ENCODE data around the gene SV2B.

Gene SV2B

DNA sequence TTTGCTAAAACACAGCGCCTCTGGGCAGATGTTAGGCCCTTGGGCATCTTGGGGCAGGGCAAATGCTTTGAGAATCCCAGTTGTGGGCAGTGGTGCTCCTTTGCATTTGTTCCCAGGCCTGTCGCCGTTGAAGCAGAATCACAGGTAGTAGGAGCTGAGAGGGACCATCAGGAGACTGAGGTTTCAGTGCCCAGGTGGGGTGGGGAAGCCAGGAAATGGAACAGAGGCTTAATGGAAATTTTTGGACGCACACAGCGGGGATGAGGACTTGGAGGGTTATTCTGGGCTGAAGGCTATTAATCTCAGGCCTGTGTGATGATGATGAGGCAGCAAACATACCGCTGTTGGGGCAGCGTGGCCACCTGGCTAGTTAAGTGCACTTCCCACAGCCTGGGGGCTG lies 99.5 kb downstream of the SV2B start:
- DNase-seq = no peak

DNA sequence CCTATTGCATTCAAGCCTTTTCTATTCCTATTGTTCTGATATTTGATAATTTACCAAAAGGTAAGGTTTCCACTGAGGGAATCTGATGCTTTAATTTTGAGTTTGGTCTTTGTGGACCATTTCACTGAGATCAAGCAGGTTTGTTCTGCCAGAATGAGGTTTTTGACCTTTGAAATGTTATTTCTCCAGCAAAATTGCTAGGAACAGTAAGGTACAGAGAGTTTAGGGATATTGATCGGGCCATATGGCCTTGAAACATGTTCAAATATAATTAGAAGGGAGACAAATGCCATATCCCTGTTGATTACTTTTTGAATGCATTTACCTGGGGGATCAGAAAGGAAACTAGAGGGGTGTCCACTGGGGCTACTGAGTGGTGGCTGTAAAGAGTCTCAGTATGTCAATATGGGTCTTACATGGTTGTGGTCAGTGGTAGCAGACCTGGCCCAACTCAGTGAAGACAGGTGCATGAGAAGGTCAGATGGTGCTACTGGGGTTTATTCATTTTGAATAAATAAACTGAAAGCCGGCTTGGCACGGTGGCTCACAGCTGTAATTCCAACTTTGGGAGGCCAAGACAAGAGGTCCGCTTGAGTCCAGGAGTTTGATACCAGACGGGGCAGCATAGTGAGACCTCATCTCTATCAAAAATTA lies 100.2 kb downstream of the SV2B start:
- DNase-seq = no peak

DNA sequence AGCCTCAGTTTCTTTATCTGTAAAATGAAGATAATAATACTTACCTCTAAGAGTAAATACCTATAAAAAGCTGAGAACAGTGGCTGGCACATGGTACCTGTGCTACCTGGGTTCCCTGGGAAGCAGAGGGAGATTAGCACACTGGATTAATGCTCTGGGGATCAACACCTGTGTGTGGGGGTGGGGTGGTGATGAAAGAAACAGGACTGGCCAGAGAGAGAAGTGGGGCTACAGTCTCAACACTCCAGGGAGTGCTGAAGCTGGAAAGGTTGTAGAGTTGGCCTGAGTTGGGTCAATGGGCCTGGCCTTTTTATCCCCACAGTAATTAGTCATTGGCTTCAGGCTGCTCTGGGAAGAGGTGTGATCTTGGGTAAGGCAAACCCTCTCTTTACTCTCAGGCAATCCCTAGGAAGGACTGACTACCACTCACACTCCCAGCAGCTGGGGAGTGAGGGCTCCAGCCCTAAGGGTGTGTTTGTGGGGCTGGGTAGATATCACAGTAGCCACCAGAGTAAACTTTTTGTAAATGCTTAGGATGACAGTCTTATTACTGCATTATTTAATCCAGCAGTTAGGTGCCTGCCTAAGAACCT lies 102.5 kb downstream of the SV2B start:
- no peak for DNase-seq

DNA sequence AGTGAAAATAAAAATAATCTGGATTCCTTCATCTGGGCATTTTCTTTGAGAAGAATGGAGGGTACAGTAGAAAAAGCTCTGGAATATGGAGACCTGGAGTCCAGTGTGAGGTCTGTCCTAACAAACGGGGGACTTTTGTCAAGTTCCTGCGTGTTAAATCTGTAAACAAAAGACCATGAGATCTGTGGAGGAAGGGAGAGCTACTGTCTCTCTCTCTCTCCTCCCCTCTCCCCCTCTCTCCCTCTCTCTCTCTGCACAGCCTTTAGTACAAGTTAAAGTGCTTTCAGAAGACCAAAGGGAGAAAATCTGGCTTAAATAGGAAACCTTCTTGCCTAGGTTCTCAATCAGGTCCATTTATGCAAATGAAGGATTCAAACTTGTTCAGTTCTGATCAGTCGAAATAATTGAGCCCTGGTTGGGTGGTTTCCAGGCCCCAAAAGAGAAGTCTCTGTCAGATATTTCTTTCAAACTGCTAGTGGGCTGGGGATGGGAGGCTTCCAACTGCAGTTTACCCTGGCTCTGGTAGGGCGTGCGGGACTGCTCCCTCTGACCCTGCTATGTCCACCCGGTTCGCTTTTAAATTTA lies 103.7 kb downstream of the SV2B start:
- DNase-seq = no peak

DNA sequence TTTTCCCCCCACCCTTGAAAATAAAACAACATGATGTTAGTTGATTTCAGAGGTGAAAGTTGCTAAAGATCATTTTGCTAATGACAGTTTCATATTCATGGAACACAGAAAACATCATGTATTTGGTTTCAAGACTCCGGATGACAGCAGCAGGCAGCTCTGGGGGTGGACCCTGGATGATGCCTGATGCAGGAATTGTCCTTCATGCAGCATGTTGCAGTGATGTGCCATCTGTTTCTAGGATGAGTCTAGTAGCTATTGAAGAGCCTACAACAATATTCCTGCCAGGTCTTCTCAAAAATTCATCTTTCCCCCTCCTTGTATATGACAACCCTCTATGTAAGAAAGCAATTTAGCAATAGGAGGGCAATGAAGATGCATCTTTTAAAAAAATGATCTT lies 108.3 kb downstream of the SV2B start:
- DNase-seq = no peak

DNA sequence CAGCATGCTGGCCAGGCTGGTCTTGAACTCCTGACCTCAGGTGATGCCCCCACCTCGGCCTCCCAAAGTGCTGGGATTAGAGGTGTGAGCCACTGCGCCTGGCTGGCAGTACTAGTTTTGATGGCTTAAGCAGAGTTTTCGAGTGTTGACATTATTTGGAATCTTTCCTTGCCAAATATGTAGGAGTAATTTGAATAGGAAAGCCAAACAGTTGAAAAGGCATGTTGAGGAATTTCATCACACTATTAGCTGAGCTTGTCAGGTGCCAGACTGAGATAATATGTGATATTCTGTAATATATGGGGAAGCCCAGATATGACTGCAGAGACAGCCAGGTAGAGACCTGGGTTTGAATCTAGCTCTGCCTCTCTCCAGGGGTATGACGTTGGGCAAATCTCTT lies 109.3 kb downstream of the SV2B start:
- DNase-seq = no peak

DNA sequence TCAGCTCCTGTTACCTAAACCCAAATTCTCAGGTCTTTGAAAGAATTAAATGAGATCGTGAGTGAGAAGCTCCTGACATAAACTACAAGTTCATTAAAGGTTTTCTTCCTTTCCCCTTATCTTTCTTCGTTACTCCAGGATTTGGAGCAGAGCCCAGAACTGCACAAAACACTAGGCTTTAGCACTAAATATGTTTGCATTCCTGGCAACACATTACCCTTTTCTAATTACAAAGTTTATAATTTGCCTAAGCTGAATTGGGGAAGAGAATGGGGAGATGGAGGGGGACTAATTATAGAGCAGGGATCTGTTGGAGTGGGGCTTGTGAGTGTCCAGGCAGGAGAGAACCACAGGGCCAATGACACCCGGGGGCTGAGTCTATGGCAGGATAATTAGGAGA lies 109.7 kb downstream of the SV2B start:
- no peak for DNase-seq

DNA sequence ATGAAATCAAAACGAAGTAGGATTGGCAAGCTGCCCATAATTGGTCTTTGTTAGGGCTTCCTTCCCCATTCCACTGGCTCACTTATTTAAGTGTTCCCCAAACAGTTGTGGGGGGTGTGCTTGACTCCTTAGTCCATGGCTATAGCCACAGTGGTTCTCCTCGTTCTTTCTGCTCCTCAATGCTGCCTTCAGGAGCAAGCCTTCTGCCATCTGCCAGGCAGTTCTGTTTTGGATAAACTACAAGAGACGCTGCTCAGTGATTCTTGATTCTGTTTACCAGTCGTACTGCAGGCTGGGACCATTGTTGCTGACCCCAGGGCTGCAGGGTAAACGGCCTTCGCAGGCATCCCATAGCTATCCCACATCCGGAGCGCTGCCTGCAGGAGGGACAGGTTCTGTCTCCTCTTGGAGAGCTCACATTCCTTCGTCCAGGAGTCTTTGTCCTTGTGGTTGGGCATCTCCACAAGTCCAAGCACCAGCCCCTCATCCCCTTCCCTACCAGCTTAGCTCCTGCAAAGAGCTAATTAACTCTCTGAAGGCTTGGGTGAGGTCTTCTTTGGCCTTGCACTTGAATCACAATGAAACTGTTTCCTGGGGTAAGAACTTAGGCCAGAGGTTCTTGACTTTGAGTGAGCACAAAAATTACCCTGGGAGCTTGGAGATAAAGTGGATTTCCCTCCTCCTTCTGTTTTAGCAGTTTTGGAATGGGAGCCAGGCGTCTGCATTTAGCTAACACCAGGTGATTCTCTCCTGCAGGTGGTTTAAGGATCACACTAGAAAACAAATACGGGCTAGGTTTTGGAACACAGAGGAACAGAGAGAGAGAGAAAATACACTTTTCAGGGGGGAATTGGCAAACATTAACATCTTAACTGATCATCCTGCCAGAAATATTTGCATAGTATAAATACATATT lies 114.9 kb downstream of the SV2B start:
- no peak for DNase-seq

DNA sequence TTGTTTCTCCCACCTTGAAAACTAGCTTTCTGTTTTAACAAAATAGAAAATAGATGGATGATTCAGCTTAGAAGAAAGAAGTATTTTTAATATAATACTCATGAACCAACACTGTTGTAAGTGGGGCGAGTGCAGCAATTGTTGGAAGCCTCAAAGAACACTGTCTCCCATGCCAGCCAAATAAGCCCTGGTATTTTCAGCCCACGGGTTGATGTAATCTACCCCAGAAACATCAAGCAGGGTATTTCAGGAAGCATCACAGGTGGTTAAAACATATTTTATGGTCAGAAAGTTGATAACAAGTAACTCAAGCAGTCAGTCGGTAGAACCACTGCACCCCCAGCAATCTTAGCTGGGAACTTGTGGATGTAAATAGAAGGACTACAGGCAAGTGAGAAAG lies 115.9 kb downstream of the SV2B start:
- no peak for DNase-seq

DNA sequence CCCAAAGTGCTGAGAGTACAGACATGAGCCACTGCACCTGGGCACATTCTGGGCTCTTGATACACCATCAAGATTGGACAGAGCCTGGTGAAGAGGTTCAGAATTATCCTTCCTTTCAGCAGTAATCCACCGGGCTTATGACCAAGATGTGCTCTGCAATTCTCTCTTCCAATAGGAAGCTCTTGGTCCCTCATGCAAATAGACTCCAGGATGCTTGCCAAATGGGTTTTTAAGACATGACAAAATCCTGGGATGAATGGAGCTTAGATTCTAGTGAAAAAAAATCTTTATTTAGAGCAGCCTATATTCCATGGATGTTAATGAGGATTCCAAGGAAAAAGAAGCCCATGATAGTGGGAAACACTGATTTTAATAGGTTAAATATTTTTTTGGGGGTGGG lies 119.1 kb downstream of the SV2B start:
- no peak for DNase-seq

DNA sequence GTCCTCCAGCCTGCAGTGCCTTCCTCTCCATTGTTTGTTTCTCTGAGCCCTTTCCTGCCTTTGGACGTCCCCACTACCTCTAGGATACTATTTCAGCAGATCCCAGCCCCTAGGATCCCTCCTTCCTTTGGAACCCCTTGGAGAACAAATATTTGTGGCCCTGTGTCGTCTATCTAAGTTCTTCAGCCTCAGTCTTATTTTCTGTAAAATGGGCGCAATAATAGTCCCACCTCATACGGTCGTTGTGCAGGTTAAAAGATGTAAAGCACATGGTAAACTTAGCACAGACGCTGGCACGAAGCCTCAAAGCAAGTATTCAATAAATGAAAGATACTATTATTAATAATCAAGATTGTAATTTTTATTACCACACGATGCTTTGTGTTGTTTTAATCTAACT lies 122.0 kb downstream of the SV2B start:
- no peak for DNase-seq

DNA sequence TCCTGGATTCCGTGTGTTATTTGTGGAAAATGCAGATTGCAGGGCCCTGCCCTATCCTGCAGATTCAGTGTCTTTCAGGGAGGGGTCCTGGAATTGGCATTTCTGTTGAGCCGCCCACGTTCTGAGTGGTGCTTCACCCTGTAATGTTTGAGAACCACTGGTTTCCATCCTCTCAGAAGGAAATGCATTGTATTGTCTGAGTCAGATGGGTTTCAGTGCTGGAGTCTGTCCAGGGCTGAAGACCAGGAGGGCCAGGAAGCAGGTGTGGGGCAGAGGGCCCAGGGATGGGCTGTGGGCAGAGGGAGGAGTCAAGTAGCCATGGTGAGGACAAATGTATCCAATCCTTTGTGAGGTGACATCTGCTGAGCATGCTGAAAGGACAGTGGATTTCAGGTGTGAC lies 123.8 kb downstream of the SV2B start:
- DNase-seq = no peak

DNA sequence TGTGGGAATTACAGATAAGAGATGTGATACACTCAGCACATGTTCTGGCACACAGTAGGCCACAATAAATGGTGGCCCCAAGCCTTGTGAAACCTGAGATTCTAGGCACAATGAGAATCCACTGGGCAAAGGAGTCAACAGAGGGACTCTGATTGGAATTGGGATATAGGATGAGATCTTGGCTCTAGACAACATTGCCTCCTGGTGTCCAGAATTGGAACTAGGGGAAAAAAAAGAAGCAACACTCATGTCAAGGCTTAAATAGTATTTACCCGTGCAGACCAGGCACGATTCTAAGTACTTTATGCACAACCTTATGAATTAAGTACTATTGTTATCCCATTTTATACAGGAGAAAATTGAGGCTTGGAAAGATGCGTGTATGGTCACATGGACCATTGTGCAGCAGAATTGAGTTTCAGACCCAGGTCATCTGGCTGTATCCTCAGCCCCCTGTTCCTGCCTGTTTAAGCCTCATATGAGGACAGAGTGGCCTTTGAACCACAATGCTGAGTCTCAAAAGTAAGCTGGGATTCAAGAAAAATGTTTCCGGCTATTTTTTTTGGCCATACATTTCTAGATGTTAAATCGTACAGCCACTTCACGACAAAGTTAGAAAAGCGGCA lies 124.8 kb downstream of the SV2B start:
- no peak for DNase-seq

DNA sequence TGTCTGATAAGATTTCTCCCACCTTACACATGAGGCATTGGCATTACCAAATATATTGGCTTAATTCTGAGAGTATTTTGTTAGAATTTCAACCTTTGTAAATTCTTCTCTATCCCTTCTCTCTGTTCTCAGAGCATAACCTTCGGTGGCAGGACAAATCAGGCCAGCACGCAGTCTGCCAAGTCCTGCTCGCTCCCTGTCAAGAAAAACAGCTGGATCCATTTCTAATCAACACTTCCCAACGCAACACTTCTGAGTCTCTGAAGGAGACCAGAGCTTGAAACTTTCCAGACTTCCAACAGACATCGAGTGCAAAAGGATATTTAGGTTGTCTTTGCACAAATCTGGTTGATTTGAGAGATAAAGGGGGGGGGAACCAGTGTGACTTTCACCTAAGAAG lies 125.7 kb downstream of the SV2B start:
- no peak for DNase-seq

DNA sequence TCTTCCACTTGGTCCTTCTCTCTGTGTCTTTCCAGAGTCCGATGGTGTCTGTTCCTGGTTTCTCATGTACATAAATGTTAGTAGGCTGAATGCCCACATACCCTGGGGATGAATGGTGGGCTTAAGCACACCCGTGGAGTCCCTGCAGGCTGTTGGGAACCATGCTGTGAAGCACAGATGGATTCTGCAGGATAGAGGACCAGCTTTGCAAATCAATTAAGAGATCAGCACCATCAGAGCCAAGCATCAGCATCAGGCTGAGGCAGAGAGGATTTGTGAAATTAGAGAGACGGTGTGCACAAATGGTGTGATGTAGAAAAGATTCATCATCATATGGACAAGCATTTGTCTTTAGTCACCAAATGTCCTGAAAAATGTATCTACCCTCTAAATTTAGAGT lies 127.1 kb downstream of the SV2B start:
- no peak for DNase-seq

DNA sequence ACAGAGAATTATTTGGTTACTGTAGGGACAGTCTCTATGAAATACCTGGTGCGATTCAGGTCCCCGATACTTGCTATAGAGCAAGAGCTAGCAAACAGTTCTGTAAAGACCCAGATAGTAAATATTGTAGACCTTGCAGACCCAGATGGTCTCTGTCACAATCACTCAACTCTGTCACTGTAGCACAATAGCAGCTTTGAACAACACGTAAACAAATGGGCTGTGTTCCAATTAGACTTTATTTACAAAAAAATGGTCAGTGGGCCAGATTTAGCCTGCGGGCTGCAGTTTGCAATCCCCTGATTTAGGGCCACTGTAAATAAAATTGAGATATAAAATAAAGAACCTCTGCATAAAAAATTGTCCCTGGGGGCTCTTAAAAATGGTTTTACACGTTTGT lies 127.7 kb downstream of the SV2B start:
- DNase-seq = no peak

DNA sequence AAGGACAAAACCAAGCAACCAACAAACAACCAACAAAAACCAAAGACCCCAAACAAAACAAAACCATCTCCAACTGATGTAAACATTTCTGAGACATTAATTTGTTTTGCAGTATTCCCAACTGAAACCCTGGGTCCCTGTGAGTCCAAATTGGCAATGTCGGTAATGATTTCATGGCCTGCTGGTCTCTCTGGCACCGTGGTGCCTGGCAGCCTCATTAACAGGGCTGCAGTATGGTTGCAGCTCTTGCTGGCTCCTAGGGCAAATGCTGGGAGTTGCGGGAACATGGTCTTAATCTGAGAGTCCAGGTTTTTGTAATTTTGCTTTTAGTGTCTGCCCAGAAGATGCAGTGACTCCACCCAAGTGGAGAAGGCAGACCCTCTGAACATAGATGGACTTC lies 128.3 kb downstream of the SV2B start:
- no peak for DNase-seq

DNA sequence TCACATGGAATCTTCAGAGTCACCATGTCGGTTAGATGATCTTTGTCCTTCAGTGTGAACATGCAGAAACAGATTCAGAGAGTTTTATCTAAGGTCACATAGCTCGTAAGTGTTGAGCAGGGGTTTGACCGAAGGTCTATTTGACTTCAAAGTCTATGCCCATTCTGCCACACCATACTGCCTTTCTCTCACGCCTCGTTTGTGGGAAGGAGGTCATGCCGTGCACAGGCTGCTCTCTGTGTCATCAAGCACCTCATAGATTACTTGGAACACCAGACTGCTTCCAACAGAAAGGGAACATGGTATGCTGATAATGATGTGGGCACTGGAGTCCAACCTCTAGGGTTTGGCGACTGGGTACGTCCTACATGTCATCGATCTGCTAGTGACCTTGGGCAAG lies 128.8 kb downstream of the SV2B start:
- no peak for DNase-seq

DNA sequence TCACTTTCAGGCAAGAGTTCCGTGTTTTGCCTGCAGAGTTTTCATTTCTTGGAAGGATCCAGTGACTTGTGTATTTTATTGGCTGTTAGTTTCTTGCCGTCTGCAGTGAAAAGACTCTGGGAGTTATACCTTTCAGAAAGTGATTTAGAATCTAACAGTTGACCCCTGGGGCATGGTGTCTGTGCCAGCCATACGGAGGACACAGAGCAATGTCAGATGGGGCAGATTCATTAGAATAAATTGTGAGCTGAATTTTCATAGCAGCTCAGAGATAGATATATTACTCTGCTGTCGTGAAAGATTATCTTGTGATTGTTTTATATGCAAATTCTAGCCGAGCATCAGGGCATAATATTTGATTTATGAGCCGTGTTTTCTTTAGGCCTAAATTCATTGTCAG lies 131.6 kb downstream of the SV2B start:
- DNase-seq = no peak

DNA sequence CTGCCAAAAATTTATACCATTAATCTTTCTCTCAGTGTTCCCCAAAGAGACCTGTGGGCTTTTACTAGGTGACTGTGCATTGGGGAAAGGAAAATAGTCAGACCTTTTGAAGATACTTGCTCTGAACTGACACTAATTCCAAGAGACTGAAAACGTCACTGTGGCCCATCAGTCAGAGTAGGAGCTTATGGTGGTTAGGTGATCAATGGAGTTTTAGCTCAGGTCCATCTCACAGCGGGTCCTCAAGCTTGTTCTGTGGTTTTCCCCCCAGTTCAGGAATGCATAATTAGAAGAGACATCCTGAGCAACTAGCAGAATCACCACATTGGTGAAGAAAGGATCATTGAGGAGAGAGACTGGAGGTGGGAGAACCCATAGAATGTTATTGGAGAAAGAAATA lies 134.7 kb downstream of the SV2B start:
- DNase-seq = no peak

DNA sequence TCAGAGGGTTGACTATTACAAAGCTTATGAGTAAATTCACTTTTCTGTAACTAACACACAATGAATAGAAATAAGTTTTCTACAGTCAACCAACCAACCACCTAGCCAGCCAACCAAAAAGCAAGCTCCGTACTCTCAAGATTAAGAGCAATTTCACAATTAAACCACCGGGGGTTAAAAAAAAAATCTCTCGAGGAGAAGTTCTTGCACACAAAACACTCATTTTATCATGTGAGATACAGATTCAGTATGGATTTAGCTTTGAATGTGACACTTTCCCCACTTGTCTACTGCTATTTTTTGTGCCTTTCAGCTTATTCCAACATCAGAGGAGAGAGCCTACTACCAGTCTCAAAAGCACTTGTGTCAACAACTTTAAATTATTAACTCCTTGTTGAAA lies 135.3 kb downstream of the SV2B start:
- DNase-seq = no peak

DNA sequence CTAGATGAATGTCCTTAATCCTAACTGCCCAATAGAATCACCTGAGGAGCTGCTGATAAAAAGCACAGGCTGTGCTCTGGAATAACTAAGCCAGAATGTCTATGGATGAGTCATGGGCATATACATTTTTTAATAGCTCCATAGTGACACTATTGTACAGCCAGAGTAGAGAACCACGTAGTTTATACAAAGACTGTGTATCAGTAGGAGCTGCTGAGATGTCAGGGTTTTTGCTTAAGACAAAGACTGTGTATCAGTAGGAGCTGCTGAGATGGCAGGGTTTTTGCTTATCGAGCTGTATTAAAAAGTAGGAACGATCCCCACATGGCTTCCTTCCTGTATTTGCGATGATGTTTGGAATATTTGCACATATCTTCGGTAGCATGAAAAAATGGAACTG lies 137.4 kb downstream of the SV2B start:
- DNase-seq = no peak

DNA sequence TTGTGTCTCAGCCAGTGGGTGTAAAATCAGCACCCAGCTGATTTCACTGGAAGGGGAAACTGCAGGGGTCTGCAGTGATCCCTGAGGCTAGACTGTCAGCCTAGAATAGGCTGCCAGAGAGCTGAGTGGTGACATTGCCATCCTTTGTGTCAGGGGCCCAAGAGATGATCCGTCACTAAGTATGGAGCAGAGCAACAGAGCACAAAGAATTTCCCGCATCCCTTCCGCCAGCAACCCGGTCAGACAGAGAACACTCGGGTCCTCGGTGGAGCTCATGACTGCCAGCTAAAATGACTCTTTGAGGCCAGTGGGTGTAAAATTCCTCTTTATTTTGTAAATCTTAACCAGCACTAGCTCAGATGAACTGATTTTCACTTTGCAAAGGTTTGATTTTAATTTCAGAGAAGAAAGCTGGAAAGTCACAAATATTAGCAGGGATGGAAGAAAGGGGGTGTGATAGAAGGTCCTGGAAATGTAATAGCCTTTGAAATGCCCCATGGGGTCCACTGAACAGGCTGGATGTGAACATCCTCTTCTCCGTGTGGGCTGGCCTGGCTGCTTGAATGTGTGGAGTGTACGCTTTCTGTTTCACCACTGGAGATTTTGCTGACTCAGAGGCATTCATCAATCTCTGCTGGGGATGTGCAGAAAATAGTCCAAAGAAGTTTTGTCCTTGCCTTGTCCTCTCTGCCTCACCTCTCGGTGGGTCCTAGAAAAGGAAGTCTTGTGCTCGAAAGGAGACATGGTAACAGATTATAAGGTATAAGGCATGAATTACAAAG lies 138.8 kb downstream of the SV2B start:
- no peak for DNase-seq
